HCT116 (cell line): ENCODE measurements around the gene GNAO1. TPM values are rescaled to one million over a fixed set of nuclear protein-coding genes. Genes with fewer than 3 reads are reported as not detected.

ENCODE experiments used
- ATAC-seq: fragments of 200-7000 bp; cut with Tn5 transposase; 2 replicates; pipeline ENCODE4 v1.9.1; 2020; ENCODE audit warnings: mild to moderate bottlenecking, moderate library complexity
- BruUV-seq: library from RNA; stranded (reverse); fragments of 400-500 nt; replicated peaks from 2 replicates; lab custom pipeline; 2021; lab: Mats Ljungman, UMichigan
- CTCF ChIA-PET: fragments of 300-600 bp; sonication (Branson Sonifier 250); formaldehyde crosslinking; loops from one replicate; lab custom pipeline; 2021; ENCODE audit warnings: antibody characterized with exemption; lab: Charles Lee
- POLR2A ChIA-PET: fragments of 300-600, 350-600 bp; sonication (Branson Sonifier 250); formaldehyde crosslinking; loops from one replicate; lab custom pipeline; 2021; ENCODE audit warnings: antibody characterized with exemption; lab: Charles Lee
- RAD21 ChIA-PET, 2 experiments: fragments of 300-600 bp; sonication (Branson Sonifier 250); formaldehyde crosslinking; loops; one replicate each; lab custom pipeline; 2023; ENCODE audit warnings: low total read pairs in 2 of 2; ENCODE audit not compliant: uncharacterized antibody in 2 of 2, unreplicated experiment in 2 of 2, low non-redundant PET in 1 of 2; lab: Charles Lee
- DNase-seq: peaks from one replicate; pipeline ENCODE4 v3.0.0-alpha.2; 2010; ENCODE audit warnings: low read depth, low spot score
- H2AFZ ChIP-seq: fragments of 200-600 bp; shearing (Covaris generic), sonication (generic); 2 replicates; pipeline ENCODE4 v1.6.1; 2017; ENCODE audit warnings: low read depth, mixed run types, mixed read lengths, antibody characterized with exemption, low read length; ENCODE audit not compliant: poor library complexity, severe bottlenecking
- H3K27ac ChIP-seq: 2 replicates; pipeline ENCODE4 v1.5.1; 2012; ENCODE audit warnings: low read depth, low read length
- H3K27me3 ChIP-seq: fragments of 200-600 bp; sonication (generic); 2 replicates; pipeline ENCODE4 v1.6.1; 2016; ENCODE audit warnings: mixed run types, low read length, mixed read lengths; ENCODE audit not compliant: insufficient read depth
- H3K36me3 ChIP-seq, 2 experiments: fragments of 200-500 bp in 1 of 2; fragments of 200-600 bp in 1 of 2; sonication (Bioruptor generic) in 1 of 2; sonication (generic) in 1 of 2; 2 replicates each; pipeline versions ENCODE4 v1.5.1 to v1.6.1; 2014 to 2016; ENCODE audit warnings: low read length in 2 of 2, inconsistent platforms in 1 of 2, mixed read lengths in 1 of 2, mixed run types in 1 of 2; ENCODE audit not compliant: insufficient read depth in 2 of 2, control insufficient read depth in 1 of 2
- H3K4me1 ChIP-seq, 2 experiments: fragments of 200-600 bp in 1 of 2; sonication (generic) in 1 of 2; 2 replicates each; pipeline versions ENCODE4 v1.5.1 to v1.6.1; 2012 to 2017; ENCODE audit warnings: low read length in 2 of 2, inconsistent platforms in 1 of 2, mild to moderate bottlenecking in 1 of 2, mixed read lengths in 1 of 2, mixed run types in 1 of 2, moderate library complexity in 1 of 2; ENCODE audit not compliant: insufficient read depth in 2 of 2, control insufficient read depth in 1 of 2
- H3K4me2 ChIP-seq: fragments of 200-600 bp; sonication (generic); 2 replicates; pipeline ENCODE4 v1.6.1; 2017; ENCODE audit warnings: mixed run types, low read length, mixed read lengths
- H3K4me3 ChIP-seq, 2 experiments: fragments of 200-600 bp in 1 of 2; sonication (generic) in 1 of 2; replicated peaks in 1 of 2; 2 replicates each; pipeline ENCODE4 v1.5.1; 2011 to 2016; ENCODE audit warnings: low read length in 2 of 2, control low read depth in 1 of 2, low read depth in 1 of 2, mild to moderate bottlenecking in 1 of 2, mixed read lengths in 1 of 2, mixed run types in 1 of 2
- H3K79me2 ChIP-seq: fragments of 200-600 bp; sonication (generic); 2 replicates; pipeline ENCODE4 v1.6.1; 2017; ENCODE audit warnings: mild to moderate bottlenecking, mixed run types, low read length, moderate library complexity, mixed read lengths; ENCODE audit not compliant: insufficient read depth
- H3K9ac ChIP-seq: fragments of 200-600 bp; sonication (generic); 2 replicates; pipeline ENCODE4 v1.6.1; 2016; ENCODE audit warnings: low read length, mixed read lengths
- H3K9me2 ChIP-seq: fragments of 200-600 bp; sonication (generic), shearing (Covaris generic); 2 replicates; pipeline ENCODE4 v1.6.1; 2017; ENCODE audit warnings: mixed run types, mild to moderate bottlenecking, moderate library complexity; ENCODE audit not compliant: insufficient read depth
- H3K9me3 ChIP-seq, 2 experiments: fragments of 200-500 bp in 1 of 2; fragments of 200-600 bp in 1 of 2; sonication (Bioruptor generic) in 1 of 2; sonication (generic) in 1 of 2; 2 replicates each; pipeline ENCODE4 v1.6.1; 2014 to 2017; ENCODE audit warnings: low read length in 2 of 2, mixed read lengths in 2 of 2, inconsistent platforms in 1 of 2, low read depth in 1 of 2, mild to moderate bottlenecking in 1 of 2, mixed run types in 1 of 2, moderate library complexity in 1 of 2; ENCODE audit not compliant: control insufficient read depth in 1 of 2, insufficient read depth in 1 of 2
- H4K20me1 ChIP-seq: fragments of 200-600 bp; sonication (generic), shearing (Covaris generic); 2 replicates; pipeline ENCODE4 v1.6.1; 2017; ENCODE audit warnings: mixed run types, mild to moderate bottlenecking, moderate library complexity; ENCODE audit not compliant: insufficient read depth
- CBX3 ChIP-seq: IDR thresholded peaks from 2 replicates; pipeline ENCODE4 v1.6.1; 2012; ENCODE audit warnings: low read depth
- CEBPB ChIP-seq: IDR thresholded peaks from 2 replicates; pipeline ENCODE4 v1.6.1; 2012; ENCODE audit warnings: low read depth
- EGR1 ChIP-seq: IDR thresholded peaks from 2 replicates; pipeline ENCODE4 v1.6.1; 2012; ENCODE audit warnings: low read depth
- ELF1 ChIP-seq: IDR thresholded peaks from 2 replicates; pipeline ENCODE4 v1.6.1; 2012; ENCODE audit warnings: low read depth, borderline replicate concordance
- EZH2 ChIP-seq: fragments of 200-600 bp; sonication (generic); IDR thresholded peaks from 2 replicates; pipeline ENCODE4 v1.6.1; 2017; ENCODE audit warnings: antibody characterized with exemption, mixed run types
- POLR2A ChIP-seq: IDR thresholded peaks from 2 replicates; pipeline ENCODE4 v1.7.0; 2011; ENCODE audit warnings: borderline replicate concordance; ENCODE audit not compliant: insufficient read depth, insufficient read length; ENCODE audit errors: extremely low read depth
- POLR2AphosphoS5 ChIP-seq: IDR thresholded peaks from 2 replicates; pipeline ENCODE4 v1.6.1; 2011; ENCODE audit warnings: mild to moderate bottlenecking, low read depth, low read length, moderate library complexity
- RAD21 ChIP-seq: IDR thresholded peaks from 2 replicates; pipeline ENCODE4 v1.6.1; 2012; ENCODE audit warnings: low read depth, mild to moderate bottlenecking
- SIN3A ChIP-seq: IDR thresholded peaks from 2 replicates; pipeline ENCODE4 v1.6.1; 2012; ENCODE audit warnings: low read depth
- SP1 ChIP-seq: IDR thresholded peaks from 2 replicates; pipeline ENCODE4 v1.6.1; 2012; ENCODE audit warnings: low read depth
- SRF ChIP-seq: IDR thresholded peaks from 2 replicates; pipeline ENCODE4 v1.6.1; 2012; ENCODE audit warnings: low read depth
- TCF7L2 ChIP-seq: IDR thresholded peaks from 2 replicates; pipeline ENCODE4 v1.7.0; 2011; ENCODE audit warnings: borderline replicate concordance, inconsistent platforms; ENCODE audit not compliant: insufficient read depth, insufficient read length; ENCODE audit errors: extremely low read depth
- YY1 ChIP-seq: IDR thresholded peaks from 2 replicates; pipeline ENCODE4 v1.6.1; 2011; ENCODE audit warnings: low read length, low read depth, moderate library complexity, mild to moderate bottlenecking; ENCODE audit not compliant: insufficient replicate concordance; ENCODE audit errors: extremely low read depth
- ZFX ChIP-seq: fragments of 450-650 bp; IDR thresholded peaks from 2 replicates; pipeline ENCODE4 v1.6.1; 2017
- ZNF274 ChIP-seq: fragments of 200-500 bp; sonication (Bioruptor generic); IDR thresholded peaks from 2 replicates; pipeline ENCODE4 v1.6.1; 2014; ENCODE audit warnings: mild to moderate bottlenecking, low read depth, low read length, inconsistent platforms
- intact Hi-C: fragments of 100-400 bp; cut with micrococcal nuclease; formaldehyde crosslinking; loops from 2 replicates; pipeline ENCODE4 v1.10.0; 2022
- total RNA-seq: library from RNA; stranded (reverse); gene quantifications from one replicate; pipeline ENCODE4 v1.2.1, GENCODE V29; 2021; ENCODE audit not compliant: unreplicated experiment
- TF ChIP-seq, protein P1 (sequence below): IDR thresholded peaks from 2 replicates; pipeline ENCODE4 v1.6.1; 2012; ENCODE audit warnings: low read depth
- TF ChIP-seq, protein P2 (sequence below): IDR thresholded peaks from 2 replicates; pipeline ENCODE4 v1.6.1; 2011; ENCODE audit warnings: mild to moderate bottlenecking, low read length, moderate library complexity; ENCODE audit not compliant: insufficient replicate concordance; ENCODE audit errors: extremely low read depth
- TF ChIP-seq, protein P3 (sequence below): IDR thresholded peaks from 2 replicates; pipeline ENCODE4 v1.6.1; 2012

The GNAO1 gene
- total RNA-seq, 1 experiment from 2014 or later: 0.12 TPM

DNA sequence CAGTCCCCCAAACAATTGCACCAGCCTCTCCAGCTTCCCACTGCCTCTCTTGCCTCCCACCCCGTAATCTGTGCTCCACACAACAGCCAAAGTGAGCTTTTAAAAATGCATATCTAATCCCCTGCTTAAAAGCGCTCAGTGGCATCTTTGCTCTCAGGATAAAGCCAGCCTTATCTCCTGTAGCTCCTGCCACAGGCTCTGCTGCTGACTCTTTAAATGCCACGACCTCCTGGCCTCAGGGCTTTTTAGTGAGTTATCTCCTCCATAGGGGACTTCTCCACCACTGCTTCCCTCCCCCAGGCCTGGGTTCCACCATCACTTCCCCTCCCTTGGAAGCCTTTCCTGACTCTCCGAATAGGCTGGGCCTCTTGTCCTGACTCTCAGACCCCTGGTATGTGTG, 98.6 kb downstream of the GNAO1 start:
- Histone ChIP-seq H4K20me1 (no peaks in the 10 kb centered on the region), H2AFZ (no peak overlapping the region), H3K79me2 (no peaks in the 10 kb centered on the region), H3K36me3 (no peaks in the 10 kb centered on the region), H3K4me1 (peaks cover 0 to 6% of the 10 kb centered on the region in 2 experiments; a peak in 1 of 4 replicates), H3K9me3 (no peaks in the 10 kb centered on the region), H3K9me2 (no peaks in the 10 kb centered on the region), H3K4me2 (no peak overlapping the region), H3K9ac (no peak overlapping the region), H3K27ac (no peak overlapping the region), H3K27me3 (peaks cover 5% of the 10 kb centered on the region; the same call in 1 of the 2 replicates), H3K4me3 (no peak overlapping the region)
- ChIA-PET CTCF (no interaction called here), POLR2A (no interaction called here), RAD21 (no interaction called here)
- no TSS peak for BruUV-seq
- ATAC-seq: no peak
- no peak for TF ChIP-seq SIN3A
- TF ChIP-seq ZNF274: no peak
- TF ChIP-seq TCF7L2: no peak
- TF ChIP-seq EGR1: no peak
- TF ChIP-seq, protein P1, sequence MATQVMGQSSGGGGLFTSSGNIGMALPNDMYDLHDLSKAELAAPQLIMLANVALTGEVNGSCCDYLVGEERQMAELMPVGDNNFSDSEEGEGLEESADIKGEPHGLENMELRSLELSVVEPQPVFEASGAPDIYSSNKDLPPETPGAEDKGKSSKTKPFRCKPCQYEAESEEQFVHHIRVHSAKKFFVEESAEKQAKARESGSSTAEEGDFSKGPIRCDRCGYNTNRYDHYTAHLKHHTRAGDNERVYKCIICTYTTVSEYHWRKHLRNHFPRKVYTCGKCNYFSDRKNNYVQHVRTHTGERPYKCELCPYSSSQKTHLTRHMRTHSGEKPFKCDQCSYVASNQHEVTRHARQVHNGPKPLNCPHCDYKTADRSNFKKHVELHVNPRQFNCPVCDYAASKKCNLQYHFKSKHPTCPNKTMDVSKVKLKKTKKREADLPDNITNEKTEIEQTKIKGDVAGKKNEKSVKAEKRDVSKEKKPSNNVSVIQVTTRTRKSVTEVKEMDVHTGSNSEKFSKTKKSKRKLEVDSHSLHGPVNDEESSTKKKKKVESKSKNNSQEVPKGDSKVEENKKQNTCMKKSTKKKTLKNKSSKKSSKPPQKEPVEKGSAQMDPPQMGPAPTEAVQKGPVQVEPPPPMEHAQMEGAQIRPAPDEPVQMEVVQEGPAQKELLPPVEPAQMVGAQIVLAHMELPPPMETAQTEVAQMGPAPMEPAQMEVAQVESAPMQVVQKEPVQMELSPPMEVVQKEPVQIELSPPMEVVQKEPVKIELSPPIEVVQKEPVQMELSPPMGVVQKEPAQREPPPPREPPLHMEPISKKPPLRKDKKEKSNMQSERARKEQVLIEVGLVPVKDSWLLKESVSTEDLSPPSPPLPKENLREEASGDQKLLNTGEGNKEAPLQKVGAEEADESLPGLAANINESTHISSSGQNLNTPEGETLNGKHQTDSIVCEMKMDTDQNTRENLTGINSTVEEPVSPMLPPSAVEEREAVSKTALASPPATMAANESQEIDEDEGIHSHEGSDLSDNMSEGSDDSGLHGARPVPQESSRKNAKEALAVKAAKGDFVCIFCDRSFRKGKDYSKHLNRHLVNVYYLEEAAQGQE: no peak
- no peak for TF ChIP-seq SP1
- no peak for TF ChIP-seq YY1
- no peak for TF ChIP-seq SRF
- no peak for TF ChIP-seq CBX3
- no peak for TF ChIP-seq EZH2
- no peak for TF ChIP-seq POLR2A
- TF ChIP-seq POLR2AphosphoS5: no peak
- TF ChIP-seq, protein P2, sequence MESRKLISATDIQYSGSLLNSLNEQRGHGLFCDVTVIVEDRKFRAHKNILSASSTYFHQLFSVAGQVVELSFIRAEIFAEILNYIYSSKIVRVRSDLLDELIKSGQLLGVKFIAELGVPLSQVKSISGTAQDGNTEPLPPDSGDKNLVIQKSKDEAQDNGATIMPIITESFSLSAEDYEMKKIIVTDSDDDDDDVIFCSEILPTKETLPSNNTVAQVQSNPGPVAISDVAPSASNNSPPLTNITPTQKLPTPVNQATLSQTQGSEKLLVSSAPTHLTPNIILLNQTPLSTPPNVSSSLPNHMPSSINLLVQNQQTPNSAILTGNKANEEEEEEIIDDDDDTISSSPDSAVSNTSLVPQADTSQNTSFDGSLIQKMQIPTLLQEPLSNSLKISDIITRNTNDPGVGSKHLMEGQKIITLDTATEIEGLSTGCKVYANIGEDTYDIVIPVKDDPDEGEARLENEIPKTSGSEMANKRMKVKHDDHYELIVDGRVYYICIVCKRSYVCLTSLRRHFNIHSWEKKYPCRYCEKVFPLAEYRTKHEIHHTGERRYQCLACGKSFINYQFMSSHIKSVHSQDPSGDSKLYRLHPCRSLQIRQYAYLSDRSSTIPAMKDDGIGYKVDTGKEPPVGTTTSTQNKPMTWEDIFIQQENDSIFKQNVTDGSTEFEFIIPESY: no peak
- TF ChIP-seq RAD21: no peak
- TF ChIP-seq CEBPB: no peak
- no peak for TF ChIP-seq ELF1
- TF ChIP-seq ZFX: no peak
- TF ChIP-seq, protein P3, sequence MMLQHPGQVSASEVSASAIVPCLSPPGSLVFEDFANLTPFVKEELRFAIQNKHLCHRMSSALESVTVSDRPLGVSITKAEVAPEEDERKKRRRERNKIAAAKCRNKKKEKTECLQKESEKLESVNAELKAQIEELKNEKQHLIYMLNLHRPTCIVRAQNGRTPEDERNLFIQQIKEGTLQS: no peak
- intact Hi-C loops: loop anchor here (10.0 kb wide), 1 partner anchor 245 kb away; no protein-coding TSS in a partner anchor
- DNase-seq: no peak
